ENCODE results near the gene ZDHHC5. TPM values are rescaled to one million over a fixed set of nuclear protein-coding genes. Genes with fewer than 3 reads are reported as not detected.

Gene ZDHHC5
- total and polyA plus RNA-seq, 2 of the 13 experiments (the other 11 are each of a cell fraction or from before 2014, with no cell fraction given), result 26.6 to 34.0 TPM

DNA sequence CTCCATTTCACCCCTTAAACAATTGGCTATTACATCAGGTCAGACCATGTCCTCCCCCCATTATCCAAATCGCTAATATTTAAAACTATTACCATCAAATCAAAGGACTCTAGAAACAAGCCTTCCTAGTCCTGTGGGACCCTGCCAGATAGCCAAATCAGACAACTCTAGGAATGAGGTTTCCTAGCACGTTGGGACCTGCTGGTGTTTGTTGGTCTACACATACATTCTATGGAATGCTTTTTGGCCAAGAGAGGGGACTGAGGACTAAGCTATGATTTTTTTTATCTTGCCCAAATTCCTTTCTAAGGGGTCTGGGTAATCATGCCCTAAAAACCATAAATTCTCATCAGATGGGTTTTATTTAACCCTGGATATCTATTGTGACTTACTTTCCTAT is 59.3 kb downstream of the ZDHHC5 start:
- no TSS peak for BruUV-seq (replicated peaks)
- CTCF ChIA-PET (ENCODE audit: low intra/inter-chr PET ratio, low total read pairs), result no interaction called here
- TF ChIP-seq SPEN (CRISPR knock-in tag; IDR thresholded peaks at IDR 0.05; ENCODE audit: low read depth) (no peak), ARHGAP35 (CRISPR knock-in tag; IDR thresholded peaks at IDR 0.05; ENCODE audit: borderline replicate concordance) (no peak), SYNCRIP (IDR thresholded peaks at IDR 0.05; ENCODE audit: insufficient read depth, low read depth, low read length) (no peak), ADNP (CRISPR knock-in tag; IDR thresholded peaks at IDR 0.05) (no peak), NCOA1 (CRISPR knock-in tag; IDR thresholded peaks at IDR 0.05) (no peak), POLR2A (IDR thresholded peaks at IDR 0.05; ENCODE audit: insufficient read depth in 1 of 2, low read depth in 2 of 2, low read length in 2 of 2) (no peak), ONECUT2 (CRISPR knock-in tag; IDR thresholded peaks at IDR 0.05) (no peak), KDM5B (CRISPR knock-in tag; IDR thresholded peaks at IDR 0.05; ENCODE audit: borderline replicate concordance) (no peak), YY1 (IDR thresholded peaks at IDR 0.05; ENCODE audit: insufficient read depth, insufficient replicate concordance, low read depth, low read length) (no peak)
- TF ChIP-seq, protein P1, sequence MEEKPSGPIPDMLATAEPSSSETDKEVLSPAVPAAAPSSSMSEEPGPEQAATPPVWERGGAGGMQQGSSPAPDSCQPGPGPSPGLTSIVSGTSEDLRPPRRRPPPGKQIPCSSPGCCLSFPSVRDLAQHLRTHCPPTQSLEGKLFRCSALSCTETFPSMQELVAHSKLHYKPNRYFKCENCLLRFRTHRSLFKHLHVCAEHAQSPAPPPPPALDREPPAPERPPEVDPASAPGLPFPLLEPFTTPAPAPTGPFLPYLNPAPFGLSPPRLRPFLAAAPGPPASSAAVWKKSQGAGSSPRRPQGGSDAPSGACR (CRISPR knock-in tag; IDR thresholded peaks at IDR 0.05), result no peak
- TF ChIP-seq, protein P2, sequence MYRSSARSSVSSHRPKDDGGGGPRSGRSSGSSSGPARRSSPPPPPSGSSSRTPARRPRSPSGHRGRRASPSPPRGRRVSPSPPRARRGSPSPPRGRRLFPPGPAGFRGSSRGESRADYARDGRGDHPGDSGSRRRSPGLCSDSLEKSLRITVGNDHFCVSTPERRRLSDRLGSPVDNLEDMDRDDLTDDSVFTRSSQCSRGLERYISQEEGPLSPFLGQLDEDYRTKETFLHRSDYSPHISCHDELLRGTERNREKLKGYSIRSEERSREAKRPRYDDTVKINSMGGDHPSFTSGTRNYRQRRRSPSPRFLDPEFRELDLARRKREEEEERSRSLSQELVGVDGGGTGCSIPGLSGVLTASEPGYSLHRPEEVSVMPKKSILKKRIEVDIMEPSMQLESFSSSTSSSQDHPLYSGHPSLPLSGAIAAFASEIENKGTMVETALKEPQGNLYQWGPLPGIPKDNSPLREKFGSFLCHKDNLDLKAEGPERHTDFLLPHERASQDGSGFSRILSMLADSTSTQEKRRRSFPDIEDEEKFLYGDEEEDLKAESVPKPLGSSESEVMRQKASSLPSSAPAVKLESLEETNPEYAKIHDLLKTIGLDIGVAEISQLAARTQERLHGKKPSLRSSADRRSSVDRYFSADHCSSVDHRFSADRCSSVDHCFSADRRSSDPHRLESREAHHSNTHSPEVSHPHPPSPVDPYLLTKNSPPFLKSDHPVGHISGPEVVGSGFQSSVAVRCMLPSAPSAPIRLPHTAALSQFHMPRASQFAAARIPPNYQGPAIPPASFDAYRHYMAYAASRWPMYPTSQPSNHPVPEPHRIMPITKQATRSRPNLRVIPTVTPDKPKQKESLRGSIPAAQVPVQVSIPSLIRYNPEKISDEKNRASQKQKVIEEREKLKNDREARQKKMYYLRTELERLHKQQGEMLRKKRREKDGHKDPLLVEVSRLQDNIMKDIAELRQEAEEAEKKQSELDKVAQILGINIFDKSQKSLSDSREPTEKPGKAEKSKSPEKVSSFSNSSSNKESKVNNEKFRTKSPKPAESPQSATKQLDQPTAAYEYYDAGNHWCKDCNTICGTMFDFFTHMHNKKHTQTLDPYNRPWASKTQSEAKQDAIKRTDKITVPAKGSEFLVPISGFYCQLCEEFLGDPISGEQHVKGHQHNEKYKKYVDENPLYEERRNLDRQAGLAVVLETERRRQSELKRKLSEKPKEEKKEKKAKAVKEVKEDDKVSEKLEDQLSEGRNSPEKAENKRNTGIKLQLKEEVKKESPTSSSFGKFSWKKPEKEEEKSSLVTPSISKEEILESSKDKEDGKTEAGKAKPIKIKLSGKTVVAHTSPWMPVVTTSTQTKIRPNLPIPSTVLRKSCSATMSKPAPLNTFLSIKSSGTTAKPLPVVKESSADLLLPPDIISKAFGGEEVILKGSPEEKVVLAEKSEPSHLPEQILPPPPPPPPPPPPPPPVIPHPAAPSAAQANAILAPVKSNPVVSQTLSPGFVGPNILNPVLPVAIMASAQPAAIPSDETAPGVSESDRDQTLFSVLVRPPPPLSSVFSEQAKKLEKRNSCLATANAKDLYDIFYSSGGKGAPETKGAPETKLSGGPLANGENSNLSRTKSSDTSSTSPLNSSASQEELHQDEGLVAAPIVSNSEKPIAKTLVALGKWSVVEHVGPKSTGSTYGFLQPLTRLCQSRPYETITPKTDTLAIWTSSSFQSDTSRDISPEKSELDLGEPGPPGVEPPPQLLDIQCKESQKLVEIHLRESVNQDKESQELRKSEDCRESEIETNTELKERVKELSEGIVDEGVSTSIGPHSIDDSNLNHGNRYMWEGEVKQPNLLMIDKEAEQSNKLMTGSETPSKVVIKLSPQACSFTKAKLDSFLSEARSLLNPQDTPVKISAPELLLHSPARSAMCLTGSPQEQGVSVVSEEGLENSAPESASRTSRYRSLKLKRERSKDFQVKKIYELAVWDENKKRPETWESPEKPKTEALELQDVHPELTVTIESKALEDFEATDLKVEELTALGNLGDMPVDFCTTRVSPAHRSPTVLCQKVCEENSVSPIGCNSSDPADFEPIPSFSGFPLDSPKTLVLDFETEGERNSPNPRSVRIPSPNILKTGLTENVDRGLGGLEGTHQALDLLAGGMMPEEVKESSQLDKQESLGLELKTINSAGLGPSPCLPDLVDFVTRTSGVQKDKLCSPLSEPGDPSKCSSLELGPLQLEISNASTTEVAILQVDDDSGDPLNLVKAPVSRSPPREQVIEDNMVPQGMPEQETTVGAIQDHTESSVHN (CRISPR knock-in tag; IDR thresholded peaks at IDR 0.05), result no peak
- TF ChIP-seq, protein P3, sequence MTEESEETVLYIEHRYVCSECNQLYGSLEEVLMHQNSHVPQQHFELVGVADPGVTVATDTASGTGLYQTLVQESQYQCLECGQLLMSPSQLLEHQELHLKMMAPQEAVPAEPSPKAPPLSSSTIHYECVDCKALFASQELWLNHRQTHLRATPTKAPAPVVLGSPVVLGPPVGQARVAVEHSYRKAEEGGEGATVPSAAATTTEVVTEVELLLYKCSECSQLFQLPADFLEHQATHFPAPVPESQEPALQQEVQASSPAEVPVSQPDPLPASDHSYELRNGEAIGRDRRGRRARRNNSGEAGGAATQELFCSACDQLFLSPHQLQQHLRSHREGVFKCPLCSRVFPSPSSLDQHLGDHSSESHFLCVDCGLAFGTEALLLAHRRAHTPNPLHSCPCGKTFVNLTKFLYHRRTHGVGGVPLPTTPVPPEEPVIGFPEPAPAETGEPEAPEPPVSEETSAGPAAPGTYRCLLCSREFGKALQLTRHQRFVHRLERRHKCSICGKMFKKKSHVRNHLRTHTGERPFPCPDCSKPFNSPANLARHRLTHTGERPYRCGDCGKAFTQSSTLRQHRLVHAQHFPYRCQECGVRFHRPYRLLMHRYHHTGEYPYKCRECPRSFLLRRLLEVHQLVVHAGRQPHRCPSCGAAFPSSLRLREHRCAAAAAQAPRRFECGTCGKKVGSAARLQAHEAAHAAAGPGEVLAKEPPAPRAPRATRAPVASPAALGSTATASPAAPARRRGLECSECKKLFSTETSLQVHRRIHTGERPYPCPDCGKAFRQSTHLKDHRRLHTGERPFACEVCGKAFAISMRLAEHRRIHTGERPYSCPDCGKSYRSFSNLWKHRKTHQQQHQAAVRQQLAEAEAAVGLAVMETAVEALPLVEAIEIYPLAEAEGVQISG (CRISPR knock-in tag; IDR thresholded peaks at IDR 0.05), result no peak

More for the DNA sequence above, 59.3 kb downstream of the ZDHHC5 start:
- H3K79me2 ChIP-seq (ENCODE audit: insufficient read depth, low read length), result peaks cover 50% of the 10 kb centered on the region
- no peak overlapping the region for H3K4me2 ChIP-seq (ENCODE audit: low read depth, low read length)
- DNase-seq (ENCODE audit: low spot score) (no peak), FAIRE-seq (no peak), ATAC-seq (no peak)
- no peaks in the 10 kb centered on the region for H3K9me3 ChIP-seq (ENCODE audit: low read length)
- no peak overlapping the region for H3K4me3 ChIP-seq (replicated peaks in 1 of 3; ENCODE audit: insufficient read depth in 1 of 3, low read depth in 2 of 3, low read length in 3 of 3)
- intact Hi-C loops (cut with micrococcal nuclease; ENCODE audit: unreplicated experiment) (no loop called here), in situ Hi-C loops (cut with HindIII; ENCODE audit: extremely low pct_ligation_motif_present, low pct_unique_long_range_greater_than_20kb) (no loop called here)
- H3K9ac ChIP-seq (ENCODE audit: insufficient read depth, low read depth, low read length), result no peak overlapping the region
- H3K4me1 ChIP-seq (ENCODE audit: insufficient read depth, low read length), result no peaks in the 10 kb centered on the region
- 94% methylated on average over 2 of the region's 2 CpGs for WGBS (ENCODE audit: low lambda C conversion rate)
- H2AFZ ChIP-seq (ENCODE audit: low read length), result no peak overlapping the region
- H3K27me3 ChIP-seq (ENCODE audit: control insufficient read depth in 1 of 2, insufficient read depth in 2 of 2, low read length in 2 of 2), result no peaks in the 10 kb centered on the region
- H4K20me1 ChIP-seq (ENCODE audit: insufficient read depth, low read length), result peaks cover 3% of the 10 kb centered on the region; the same call in 1 of the 2 replicates
- POLR2A ChIA-PET, result no interaction called here
- no peak overlapping the region for H3K27ac ChIP-seq (ENCODE audit: extremely low read length, insufficient read depth, low read length)
- peaks cover 4 to 14% of the 10 kb centered on the region in 2 experiments; a peak in 4 of 5 replicates for H3K36me3 ChIP-seq (replicated peaks in 1 of 2; ENCODE audit: control insufficient read depth in 1 of 2, insufficient read depth in 2 of 2, low read length in 2 of 2)
